ENCODE results near the gene DGAT2.

The DGAT2 gene

DNA sequence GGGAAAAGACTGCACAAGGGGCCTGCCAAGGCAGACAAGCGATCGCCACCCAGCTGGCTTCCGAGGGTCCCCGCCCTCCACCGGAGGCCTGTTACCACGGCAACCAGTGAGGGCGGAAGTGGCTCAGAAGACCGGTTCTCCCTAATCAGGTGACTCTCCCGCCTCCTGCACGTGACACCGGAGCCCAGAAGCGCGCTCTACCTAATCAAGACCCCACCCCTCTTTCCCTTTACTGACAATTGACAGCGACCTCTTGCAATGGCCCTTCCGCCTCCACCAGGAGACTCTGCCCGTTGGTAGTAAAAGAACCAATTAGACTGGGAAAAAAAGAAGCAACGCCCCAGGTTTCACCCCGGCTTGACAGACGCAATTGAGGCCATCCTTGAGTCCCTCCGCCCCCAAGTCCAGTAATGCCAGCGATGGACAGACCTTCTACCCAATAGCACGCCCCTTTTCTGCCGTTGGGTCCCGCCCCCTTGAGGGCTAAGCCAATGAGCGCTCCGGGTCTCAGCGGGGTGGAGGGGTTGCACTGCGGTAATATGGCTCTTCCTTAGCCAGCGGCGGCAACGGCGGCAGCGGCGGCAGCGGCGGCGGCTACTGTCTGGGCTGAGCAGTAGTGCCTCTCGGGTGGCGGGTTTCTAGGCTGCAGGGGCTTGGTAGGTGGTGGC is 46.2 kb downstream of the DGAT2 start, which contains the start of gene UVRAG (continued):
- TF ChIP-seq, protein P1, sequence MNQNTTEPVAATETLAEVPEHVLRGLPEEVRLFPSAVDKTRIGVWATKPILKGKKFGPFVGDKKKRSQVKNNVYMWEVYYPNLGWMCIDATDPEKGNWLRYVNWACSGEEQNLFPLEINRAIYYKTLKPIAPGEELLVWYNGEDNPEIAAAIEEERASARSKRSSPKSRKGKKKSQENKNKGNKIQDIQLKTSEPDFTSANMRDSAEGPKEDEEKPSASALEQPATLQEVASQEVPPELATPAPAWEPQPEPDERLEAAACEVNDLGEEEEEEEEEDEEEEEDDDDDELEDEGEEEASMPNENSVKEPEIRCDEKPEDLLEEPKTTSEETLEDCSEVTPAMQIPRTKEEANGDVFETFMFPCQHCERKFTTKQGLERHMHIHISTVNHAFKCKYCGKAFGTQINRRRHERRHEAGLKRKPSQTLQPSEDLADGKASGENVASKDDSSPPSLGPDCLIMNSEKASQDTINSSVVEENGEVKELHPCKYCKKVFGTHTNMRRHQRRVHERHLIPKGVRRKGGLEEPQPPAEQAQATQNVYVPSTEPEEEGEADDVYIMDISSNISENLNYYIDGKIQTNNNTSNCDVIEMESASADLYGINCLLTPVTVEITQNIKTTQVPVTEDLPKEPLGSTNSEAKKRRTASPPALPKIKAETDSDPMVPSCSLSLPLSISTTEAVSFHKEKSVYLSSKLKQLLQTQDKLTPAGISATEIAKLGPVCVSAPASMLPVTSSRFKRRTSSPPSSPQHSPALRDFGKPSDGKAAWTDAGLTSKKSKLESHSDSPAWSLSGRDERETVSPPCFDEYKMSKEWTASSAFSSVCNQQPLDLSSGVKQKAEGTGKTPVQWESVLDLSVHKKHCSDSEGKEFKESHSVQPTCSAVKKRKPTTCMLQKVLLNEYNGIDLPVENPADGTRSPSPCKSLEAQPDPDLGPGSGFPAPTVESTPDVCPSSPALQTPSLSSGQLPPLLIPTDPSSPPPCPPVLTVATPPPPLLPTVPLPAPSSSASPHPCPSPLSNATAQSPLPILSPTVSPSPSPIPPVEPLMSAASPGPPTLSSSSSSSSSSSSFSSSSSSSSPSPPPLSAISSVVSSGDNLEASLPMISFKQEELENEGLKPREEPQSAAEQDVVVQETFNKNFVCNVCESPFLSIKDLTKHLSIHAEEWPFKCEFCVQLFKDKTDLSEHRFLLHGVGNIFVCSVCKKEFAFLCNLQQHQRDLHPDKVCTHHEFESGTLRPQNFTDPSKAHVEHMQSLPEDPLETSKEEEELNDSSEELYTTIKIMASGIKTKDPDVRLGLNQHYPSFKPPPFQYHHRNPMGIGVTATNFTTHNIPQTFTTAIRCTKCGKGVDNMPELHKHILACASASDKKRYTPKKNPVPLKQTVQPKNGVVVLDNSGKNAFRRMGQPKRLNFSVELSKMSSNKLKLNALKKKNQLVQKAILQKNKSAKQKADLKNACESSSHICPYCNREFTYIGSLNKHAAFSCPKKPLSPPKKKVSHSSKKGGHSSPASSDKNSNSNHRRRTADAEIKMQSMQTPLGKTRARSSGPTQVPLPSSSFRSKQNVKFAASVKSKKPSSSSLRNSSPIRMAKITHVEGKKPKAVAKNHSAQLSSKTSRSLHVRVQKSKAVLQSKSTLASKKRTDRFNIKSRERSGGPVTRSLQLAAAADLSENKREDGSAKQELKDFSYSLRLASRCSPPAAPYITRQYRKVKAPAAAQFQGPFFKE (tag by site-specific recombination; IDR thresholded peaks at IDR 0.05; ENCODE audit: borderline replicate concordance): no peak
- no peak for TF ChIP-seq ZNF239 (tag by site-specific recombination; IDR thresholded peaks at IDR 0.05)
- TF ChIP-seq, protein P2, sequence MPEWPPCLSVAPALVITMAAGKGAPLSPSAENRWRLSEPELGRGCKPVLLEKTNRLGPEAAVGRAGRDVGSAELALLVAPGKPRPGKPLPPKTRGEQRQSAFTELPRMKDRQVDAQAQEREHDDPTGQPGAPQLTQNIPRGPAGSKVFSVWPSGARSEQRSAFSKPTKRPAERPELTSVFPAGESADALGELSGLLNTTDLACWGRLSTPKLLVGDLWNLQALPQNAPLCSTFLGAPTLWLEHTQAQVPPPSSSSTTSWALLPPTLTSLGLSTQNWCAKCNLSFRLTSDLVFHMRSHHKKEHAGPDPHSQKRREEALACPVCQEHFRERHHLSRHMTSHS (tag by site-specific recombination; IDR thresholded peaks at IDR 0.05): no peak
- TF ChIP-seq, protein P3, sequence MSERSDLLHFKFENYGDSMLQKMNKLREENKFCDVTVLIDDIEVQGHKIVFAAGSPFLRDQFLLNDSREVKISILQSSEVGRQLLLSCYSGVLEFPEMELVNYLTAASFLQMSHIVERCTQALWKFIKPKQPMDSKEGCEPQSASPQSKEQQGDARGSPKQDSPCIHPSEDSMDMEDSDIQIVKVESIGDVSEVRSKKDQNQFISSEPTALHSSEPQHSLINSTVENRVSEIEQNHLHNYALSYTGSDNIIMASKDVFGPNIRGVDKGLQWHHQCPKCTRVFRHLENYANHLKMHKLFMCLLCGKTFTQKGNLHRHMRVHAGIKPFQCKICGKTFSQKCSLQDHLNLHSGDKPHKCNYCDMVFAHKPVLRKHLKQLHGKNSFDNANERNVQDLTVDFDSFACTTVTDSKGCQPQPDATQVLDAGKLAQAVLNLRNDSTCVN (tag by site-specific recombination; optimal IDR thresholded peaks at IDR 0.05): peak; percentile 28
- TF ChIP-seq, protein P4, sequence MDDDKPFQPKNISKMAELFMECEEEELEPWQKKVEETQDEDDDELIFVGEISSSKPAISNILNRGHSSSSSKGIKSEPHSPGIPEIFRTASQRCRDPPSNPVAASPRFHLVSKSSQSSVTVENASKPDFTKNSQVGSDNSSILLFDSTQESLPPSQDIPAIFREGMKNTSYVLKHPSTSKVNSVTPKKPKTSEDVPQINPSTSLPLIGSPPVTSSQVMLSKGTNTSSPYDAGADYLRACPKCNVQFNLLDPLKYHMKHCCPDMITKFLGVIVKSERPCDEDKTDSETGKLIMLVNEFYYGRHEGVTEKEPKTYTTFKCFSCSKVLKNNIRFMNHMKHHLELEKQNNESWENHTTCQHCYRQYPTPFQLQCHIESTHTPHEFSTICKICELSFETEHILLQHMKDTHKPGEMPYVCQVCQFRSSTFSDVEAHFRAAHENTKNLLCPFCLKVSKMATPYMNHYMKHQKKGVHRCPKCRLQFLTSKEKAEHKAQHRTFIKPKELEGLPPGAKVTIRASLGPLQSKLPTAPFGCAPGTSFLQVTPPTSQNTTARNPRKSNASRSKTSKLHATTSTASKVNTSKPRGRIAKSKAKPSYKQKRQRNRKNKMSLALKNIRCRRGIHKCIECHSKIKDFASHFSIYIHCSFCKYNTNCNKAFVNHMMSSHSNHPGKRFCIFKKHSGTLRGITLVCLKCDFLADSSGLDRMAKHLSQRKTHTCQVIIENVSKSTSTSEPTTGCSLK (tag by site-specific recombination; IDR thresholded peaks at IDR 0.05): no peak
- no peak for TF ChIP-seq HOXC10 (CRISPR knock-in tag; IDR thresholded peaks at IDR 0.05)
- TF ChIP-seq, protein P5, sequence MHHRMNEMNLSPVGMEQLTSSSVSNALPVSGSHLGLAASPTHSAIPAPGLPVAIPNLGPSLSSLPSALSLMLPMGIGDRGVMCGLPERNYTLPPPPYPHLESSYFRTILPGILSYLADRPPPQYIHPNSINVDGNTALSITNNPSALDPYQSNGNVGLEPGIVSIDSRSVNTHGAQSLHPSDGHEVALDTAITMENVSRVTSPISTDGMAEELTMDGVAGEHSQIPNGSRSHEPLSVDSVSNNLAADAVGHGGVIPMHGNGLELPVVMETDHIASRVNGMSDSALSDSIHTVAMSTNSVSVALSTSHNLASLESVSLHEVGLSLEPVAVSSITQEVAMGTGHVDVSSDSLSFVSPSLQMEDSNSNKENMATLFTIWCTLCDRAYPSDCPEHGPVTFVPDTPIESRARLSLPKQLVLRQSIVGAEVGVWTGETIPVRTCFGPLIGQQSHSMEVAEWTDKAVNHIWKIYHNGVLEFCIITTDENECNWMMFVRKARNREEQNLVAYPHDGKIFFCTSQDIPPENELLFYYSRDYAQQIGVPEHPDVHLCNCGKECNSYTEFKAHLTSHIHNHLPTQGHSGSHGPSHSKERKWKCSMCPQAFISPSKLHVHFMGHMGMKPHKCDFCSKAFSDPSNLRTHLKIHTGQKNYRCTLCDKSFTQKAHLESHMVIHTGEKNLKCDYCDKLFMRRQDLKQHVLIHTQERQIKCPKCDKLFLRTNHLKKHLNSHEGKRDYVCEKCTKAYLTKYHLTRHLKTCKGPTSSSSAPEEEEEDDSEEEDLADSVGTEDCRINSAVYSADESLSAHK (tag by site-specific recombination; IDR thresholded peaks at IDR 0.05): no peak
- peak; percentile 91 for TF ChIP-seq SP3 (tag by site-specific recombination; IDR thresholded peaks at IDR 0.05)
- no peak for TF ChIP-seq ZNF571 (tag by site-specific recombination; IDR thresholded peaks at IDR 0.05)
- TF ChIP-seq, protein P6, sequence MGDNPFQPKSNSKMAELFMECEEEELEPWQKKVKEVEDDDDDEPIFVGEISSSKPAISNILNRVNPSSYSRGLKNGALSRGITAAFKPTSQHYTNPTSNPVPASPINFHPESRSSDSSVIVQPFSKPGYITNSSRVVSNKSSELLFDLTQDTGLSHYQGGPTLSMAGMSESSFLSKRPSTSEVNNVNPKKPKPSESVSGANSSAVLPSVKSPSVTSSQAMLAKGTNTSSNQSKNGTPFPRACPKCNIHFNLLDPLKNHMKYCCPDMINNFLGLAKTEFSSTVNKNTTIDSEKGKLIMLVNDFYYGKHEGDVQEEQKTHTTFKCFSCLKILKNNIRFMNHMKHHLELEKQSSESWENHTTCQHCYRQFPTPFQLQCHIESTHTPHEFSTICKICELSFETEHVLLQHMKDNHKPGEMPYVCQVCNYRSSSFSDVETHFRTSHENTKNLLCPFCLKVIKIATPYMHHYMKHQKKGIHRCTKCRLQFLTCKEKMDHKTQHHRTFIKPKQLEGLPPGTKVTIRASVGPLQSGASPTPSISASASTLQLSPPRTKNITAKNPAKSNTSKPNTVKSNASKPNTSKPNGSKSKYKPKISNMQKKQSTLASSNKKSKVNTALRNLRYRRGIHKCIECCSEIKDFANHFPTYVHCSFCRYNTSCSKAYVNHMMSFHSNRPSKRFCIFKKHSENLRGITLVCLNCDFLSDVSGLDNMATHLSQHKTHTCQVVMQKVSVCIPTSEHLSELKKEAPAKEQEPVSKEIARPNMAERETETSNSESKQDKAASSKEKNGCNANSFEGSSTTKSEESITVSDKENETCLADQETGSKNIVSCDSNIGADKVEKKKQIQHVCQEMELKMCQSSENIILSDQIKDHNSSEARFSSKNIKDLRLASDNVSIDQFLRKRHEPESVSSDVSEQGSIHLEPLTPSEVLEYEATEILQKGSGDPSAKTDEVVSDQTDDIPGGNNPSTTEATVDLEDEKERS (tag by site-specific recombination; IDR thresholded peaks at IDR 0.05): no peak
- TF ChIP-seq YY2 (tag by site-specific recombination; IDR thresholded peaks at IDR 0.05): no peak
- peak; percentile 86; the same call in 1 of the 2 replicates for TF ChIP-seq KLF9 (tag by site-specific recombination; IDR thresholded peaks at IDR 0.05; ENCODE audit: low read depth)
- TF ChIP-seq GLIS2 (tag by site-specific recombination; IDR thresholded peaks at IDR 0.05): peak; percentile 53; the same call in 1 of the 2 replicates
- TF ChIP-seq ZNF629 (tag by site-specific recombination; IDR thresholded peaks at IDR 0.05): peak; percentile 36
- no peak for TF ChIP-seq ZNF585B (tag by site-specific recombination; IDR thresholded peaks at IDR 0.05)
- TF ChIP-seq ZNF677 (tag by site-specific recombination; IDR thresholded peaks at IDR 0.05): no peak
- TF ChIP-seq, protein P7, sequence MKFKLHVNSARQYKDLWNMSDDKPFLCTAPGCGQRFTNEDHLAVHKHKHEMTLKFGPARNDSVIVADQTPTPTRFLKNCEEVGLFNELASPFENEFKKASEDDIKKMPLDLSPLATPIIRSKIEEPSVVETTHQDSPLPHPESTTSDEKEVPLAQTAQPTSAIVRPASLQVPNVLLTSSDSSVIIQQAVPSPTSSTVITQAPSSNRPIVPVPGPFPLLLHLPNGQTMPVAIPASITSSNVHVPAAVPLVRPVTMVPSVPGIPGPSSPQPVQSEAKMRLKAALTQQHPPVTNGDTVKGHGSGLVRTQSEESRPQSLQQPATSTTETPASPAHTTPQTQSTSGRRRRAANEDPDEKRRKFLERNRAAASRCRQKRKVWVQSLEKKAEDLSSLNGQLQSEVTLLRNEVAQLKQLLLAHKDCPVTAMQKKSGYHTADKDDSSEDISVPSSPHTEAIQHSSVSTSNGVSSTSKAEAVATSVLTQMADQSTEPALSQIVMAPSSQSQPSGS (tag by site-specific recombination; IDR thresholded peaks at IDR 0.05; ENCODE audit: low read depth): no peak
- no peak for TF ChIP-seq ZNF521 (tag by site-specific recombination; IDR thresholded peaks at IDR 0.05)

Data from HEK293 (cell line).